22Rv1 (cell line): ENCODE data around the gene LRRC56.
A peak's percentile ranks its signal among the peaks of the same experiment; 100 is the strongest.

Experiments
- H3K27ac ChIP-seq: fragments of 450-650 bp; 2 replicates; pipeline ENCODE4 v1.5.1; 2017
- ZFX ChIP-seq: fragments of 450-650 bp; IDR thresholded peaks from 2 replicates; pipeline ENCODE4 v1.6.1; 2017; ENCODE audit warnings: antibody characterized with exemption, borderline replicate concordance
- TF ChIP-seq, protein P1 (sequence below): fragments of 450-650 bp; IDR thresholded peaks from 2 replicates; pipeline ENCODE4 v1.5.1; 2017; ENCODE audit warnings: mild to moderate bottlenecking

Gene LRRC56

GRCh38 chr11:555227-555779, 18.0 kb downstream of the LRRC56 start:
- peak overlapping the region; percentile 76 for H3K27ac ChIP-seq
- TF ChIP-seq ZFX: no peak
- TF ChIP-seq, protein P1, sequence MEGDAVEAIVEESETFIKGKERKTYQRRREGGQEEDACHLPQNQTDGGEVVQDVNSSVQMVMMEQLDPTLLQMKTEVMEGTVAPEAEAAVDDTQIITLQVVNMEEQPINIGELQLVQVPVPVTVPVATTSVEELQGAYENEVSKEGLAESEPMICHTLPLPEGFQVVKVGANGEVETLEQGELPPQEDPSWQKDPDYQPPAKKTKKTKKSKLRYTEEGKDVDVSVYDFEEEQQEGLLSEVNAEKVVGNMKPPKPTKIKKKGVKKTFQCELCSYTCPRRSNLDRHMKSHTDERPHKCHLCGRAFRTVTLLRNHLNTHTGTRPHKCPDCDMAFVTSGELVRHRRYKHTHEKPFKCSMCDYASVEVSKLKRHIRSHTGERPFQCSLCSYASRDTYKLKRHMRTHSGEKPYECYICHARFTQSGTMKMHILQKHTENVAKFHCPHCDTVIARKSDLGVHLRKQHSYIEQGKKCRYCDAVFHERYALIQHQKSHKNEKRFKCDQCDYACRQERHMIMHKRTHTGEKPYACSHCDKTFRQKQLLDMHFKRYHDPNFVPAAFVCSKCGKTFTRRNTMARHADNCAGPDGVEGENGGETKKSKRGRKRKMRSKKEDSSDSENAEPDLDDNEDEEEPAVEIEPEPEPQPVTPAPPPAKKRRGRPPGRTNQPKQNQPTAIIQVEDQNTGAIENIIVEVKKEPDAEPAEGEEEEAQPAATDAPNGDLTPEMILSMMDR: no peak

DNA sequence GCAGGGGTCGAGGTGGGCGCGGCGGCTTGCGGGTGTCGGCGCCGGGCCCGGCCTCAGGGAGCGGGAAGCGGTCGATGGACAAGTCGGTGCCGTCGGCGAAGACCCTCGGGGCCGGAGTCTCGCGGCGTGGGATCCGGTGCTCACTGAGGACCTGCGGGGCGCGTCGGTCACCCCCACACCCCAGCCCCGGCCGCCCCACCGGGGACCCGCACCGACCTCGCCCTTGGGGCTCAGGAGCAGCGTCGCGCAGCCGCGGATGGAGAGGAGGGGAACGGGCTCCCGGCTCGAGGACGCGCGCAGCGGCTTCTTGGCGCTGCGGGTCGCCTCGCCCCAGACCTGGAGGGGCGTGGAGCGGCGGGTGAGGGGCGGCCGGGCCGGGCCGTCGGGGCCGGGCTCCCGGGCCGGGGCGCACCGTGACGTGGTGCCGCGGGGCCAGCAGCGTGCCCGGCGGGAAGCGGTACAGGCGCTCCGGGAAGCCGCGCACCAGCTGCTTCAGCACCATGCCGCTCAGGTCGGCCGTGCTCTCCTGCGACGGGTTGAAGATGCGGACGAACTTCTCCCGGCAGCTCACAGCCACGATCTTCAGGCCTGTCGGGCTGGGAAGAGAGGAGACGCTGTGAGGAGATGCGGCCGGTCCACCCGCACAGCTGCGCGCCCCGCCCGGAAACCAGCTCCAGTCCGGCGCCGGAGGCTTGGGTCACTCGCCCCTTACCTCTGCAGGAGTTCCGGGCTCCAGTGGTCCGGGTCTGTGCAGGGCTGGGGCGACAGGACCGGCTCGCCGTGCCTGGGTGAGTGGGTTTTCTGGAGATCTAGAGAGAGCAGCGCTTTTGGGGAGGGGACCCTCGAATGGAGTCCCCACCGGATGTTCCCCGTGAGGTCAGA, 18.7 kb downstream of the LRRC56 start:
- TF ChIP-seq, protein P1: no peak
- TF ChIP-seq ZFX: no peak
- peak overlapping the region; percentile 76 for H3K27ac ChIP-seq

- TF ChIP-seq, protein P1: no peak
- TF ChIP-seq ZFX: no peak
- H3K27ac ChIP-seq: peak overlapping the region; percentile 76; the same call in 1 of the 2 replicates
Observed at GRCh38 chr11:556662-557256, 19.4 kb downstream of the LRRC56 start.

DNA sequence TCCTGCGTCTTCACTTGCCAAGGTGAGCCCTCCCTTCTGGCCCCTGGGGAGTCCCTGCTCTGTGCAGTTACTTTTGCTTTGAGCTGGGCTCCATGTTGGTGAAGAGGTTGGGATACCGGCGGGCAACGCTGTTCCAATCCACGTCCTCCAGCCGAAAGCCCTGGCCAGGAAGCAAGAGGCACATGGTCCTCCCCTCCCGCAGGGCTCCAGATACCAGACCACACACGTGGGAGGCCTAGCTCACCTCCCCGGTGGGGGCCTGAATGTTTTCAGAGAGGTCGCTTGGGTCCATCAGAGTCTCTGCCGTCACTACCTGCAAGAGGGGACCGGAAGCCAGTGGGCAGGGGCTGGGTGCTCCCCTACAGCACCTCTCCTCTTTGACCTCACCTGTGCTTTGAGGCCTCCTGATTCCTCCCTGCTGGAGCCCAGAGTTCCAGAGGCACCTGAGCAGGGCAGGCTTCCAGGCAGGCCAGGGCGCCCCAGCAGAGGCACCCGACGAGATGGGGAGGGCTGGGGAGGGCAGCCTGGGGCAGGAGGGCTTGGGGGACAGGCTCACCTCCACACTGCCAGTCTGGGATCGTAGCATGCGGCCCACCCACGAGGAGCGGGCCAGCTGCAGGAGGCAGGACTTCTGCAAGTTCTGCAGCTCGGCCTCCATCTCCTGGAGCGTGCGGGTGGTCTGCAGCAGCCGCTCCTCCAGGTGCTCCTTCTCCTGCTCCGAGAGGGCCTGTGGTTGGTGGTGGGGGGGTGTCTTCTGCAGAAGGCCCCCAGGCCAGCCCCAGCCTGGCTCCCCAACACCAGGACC, 20.2 kb downstream of the LRRC56 start:
- TF ChIP-seq, protein P1: no peak
- no peak overlapping the region for H3K27ac ChIP-seq

GRCh38 chr11:558503-558902, 21.2 kb downstream of the LRRC56 start:
- no peak overlapping the region for H3K27ac ChIP-seq
- TF ChIP-seq, protein P1: no peak
- TF ChIP-seq ZFX: no peak

DNA sequence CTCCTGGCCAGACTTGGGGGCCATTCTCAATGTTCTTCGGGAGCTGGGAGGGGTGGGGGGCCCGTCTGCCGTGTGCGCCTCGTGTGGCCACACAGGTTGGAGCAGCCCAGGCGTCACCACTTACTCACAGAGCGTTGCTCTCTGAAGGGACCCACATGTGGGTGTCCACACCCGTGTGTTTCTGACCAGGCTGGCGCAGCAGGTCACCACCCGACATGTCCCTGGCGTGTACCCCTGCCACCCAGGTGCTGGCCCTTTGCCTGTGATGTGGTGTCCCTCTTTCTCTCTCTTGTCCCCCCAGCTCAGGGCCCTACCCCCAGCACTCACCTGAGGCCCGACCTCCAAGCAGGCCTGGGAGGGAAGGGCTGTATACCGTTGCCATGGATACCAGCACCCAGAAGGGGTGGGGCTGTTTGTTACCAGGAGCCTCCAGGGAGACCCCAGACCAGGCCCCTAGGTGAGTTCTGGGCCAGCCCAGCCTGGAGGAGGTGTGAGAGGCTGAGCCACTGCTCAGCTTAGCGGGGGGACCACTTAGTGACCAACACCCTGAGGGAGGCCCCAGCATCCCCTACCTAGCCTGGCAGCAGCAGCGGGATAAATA, 21.8 kb downstream of the LRRC56 start:
- no peak for TF ChIP-seq ZFX
- TF ChIP-seq, protein P1: 0 out of 2 replicates have a peak, but pooled peaks have one; percentile 13
- H3K27ac ChIP-seq: peak overlapping the region; percentile 98
